Body of pancreas (tissue), 4 donors: Measurements from ENCODE around the gene ARHGEF40.

Source experiments
- CTCF ChIP-seq, 7 experiments: fragments of 450-650 bp in 4 of 7; fragments of 200-600 bp in 3 of 7; sonication (generic) in 3 of 7; IDR thresholded peaks; one replicate each; pipeline ENCODE4 v1.5.1; 2016 to 2019; ENCODE audit warnings: antibody characterized with exemption in 7 of 7
- POLR2A ChIP-seq, 3 donors: fragments of 450-650 bp; IDR thresholded peaks; one replicate each; pipeline ENCODE4 v1.6.1; 2016; ENCODE audit warnings: antibody characterized with exemption in 3 of 3, mild to moderate bottlenecking in 2 of 3

DNA sequence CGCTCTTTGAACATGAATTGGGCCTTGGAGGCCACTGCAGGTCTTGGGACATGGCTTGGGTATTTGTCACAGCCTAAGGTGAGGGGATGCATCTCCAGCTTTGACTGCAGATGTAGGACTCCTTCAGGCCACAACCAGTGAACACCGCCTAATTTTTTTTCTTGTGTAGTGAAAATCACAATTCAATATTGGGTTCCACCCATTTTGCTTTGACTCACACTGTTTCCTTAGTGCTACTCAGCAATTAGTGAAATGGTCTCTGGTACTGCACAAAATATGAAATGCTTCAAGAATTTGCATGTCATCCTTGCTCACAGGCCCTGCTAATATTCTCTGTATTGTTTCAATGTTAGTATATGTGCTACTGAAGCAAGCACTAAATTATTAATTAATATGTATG is 43.3 kb downstream of the ARHGEF40 start:
- no peak for TF ChIP-seq CTCF (IDR thresholded peaks at IDR 0.05)
- TF ChIP-seq POLR2A (IDR thresholded peaks at IDR 0.05): no peak
